A549 (cell line): ENCODE measurements around the gene MYO1D.

Experiments
- CEBPB ChIP-seq, 2 experiments: fragments of >200 bp in 1 of 2; sonication (Bioruptor Twin) in 1 of 2; formaldehyde crosslinking in 1 of 2; IDR thresholded peaks; 2 replicates each; pipeline ENCODE4 v1.6.1; 2012 to 2016
- CTCF ChIP-seq: fragments of >200 bp; sonication (Bioruptor Twin); formaldehyde crosslinking; IDR thresholded peaks from 3 replicates; pipeline ENCODE4 v1.5.1; 2016
- ESRRA ChIP-seq: fragments of 150-350 bp; IDR thresholded peaks from 2 replicates; pipeline ENCODE4 v1.6.1; 2014; ENCODE audit warnings: mild to moderate bottlenecking, low read length, borderline replicate concordance
- JUN ChIP-seq, 2 experiments: fragments of >200 bp; sonication (Bioruptor Twin); formaldehyde crosslinking; IDR thresholded peaks; 2 replicates in 1 of 2; 3 replicates in 1 of 2; pipeline ENCODE4 v1.6.1; 2016 to 2017
- MYC ChIP-seq: IDR thresholded peaks from 2 replicates; pipeline ENCODE4 v1.6.1; 2012; ENCODE audit warnings: mild to moderate bottlenecking, inconsistent platforms, low read length, improper control_type of control experiment, borderline replicate concordance
- RAD21 ChIP-seq, 2 experiments: fragments of >200 bp in 1 of 2; sonication (Bioruptor Twin) in 1 of 2; formaldehyde crosslinking in 1 of 2; IDR thresholded peaks in 1 of 2; conservative IDR thresholded peaks in 1 of 2; 2 replicates in 1 of 2; 3 replicates in 1 of 2; pipeline ENCODE4 v1.6.1; 2012 to 2018; ENCODE audit warnings: inconsistent platforms in 1 of 2
- RFX5 ChIP-seq: fragments of 450-650 bp; IDR thresholded peaks from 2 replicates; pipeline ENCODE4 v1.7.1; 2014; ENCODE audit warnings: antibody characterized with exemption, mild to moderate bottlenecking, moderate library complexity
- TP53 ChIP-seq: fragments of 250-450 bp; sonication (Bioruptor Pico); IDR thresholded peaks from 2 replicates; pipeline ENCODE4 v1.5.0; 2021; ENCODE audit warnings: mild to moderate bottlenecking, moderate library complexity
- TF ChIP-seq, protein P1 (sequence below): fragments of 200-600 bp; sonication (generic); IDR thresholded peaks from 2 replicates; pipeline ENCODE4 v1.6.1; 2016; ENCODE audit warnings: antibody characterized with exemption, mild to moderate bottlenecking, moderate library complexity
- TF ChIP-seq, protein P2 (sequence below): IDR thresholded peaks from 2 replicates; pipeline ENCODE4 v1.6.1; 2012

DNA sequence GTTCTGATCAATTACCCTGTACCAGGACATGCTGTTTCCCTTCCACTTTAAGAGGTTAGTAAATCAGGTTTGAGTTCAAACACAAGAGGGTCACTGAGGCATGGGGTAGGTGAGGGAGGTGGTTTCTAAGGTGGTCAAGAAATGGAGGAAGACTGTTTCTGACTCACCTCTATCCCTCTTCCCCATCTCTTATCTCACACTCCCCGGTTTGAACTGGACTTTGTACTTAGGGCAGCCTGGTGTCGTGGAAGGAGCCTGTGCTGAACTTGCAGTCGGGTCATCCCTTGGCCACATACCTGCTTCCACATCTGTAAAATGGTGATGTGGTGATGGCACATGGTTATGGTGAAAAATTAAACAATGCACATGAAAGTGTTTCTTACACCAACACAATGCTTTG is 33.8 kb upstream of the MYO1D start:
- no peak for TF ChIP-seq CTCF
- TF ChIP-seq, protein P1, sequence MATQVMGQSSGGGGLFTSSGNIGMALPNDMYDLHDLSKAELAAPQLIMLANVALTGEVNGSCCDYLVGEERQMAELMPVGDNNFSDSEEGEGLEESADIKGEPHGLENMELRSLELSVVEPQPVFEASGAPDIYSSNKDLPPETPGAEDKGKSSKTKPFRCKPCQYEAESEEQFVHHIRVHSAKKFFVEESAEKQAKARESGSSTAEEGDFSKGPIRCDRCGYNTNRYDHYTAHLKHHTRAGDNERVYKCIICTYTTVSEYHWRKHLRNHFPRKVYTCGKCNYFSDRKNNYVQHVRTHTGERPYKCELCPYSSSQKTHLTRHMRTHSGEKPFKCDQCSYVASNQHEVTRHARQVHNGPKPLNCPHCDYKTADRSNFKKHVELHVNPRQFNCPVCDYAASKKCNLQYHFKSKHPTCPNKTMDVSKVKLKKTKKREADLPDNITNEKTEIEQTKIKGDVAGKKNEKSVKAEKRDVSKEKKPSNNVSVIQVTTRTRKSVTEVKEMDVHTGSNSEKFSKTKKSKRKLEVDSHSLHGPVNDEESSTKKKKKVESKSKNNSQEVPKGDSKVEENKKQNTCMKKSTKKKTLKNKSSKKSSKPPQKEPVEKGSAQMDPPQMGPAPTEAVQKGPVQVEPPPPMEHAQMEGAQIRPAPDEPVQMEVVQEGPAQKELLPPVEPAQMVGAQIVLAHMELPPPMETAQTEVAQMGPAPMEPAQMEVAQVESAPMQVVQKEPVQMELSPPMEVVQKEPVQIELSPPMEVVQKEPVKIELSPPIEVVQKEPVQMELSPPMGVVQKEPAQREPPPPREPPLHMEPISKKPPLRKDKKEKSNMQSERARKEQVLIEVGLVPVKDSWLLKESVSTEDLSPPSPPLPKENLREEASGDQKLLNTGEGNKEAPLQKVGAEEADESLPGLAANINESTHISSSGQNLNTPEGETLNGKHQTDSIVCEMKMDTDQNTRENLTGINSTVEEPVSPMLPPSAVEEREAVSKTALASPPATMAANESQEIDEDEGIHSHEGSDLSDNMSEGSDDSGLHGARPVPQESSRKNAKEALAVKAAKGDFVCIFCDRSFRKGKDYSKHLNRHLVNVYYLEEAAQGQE, result no peak
- TF ChIP-seq MYC, result no peak
- TF ChIP-seq, protein P2, sequence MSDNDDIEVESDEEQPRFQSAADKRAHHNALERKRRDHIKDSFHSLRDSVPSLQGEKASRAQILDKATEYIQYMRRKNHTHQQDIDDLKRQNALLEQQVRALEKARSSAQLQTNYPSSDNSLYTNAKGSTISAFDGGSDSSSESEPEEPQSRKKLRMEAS, result no peak
- TF ChIP-seq RAD21 (conservative IDR thresholded peaks at IDR 0.05 in 1 of 2, IDR thresholded peaks at IDR 0.05 in 1 of 2), result no peak
- no peak for TF ChIP-seq ESRRA
- no peak for TF ChIP-seq JUN (IDR thresholded peaks at IDR 0.05)
- no peak for TF ChIP-seq CEBPB (IDR thresholded peaks at IDR 0.05)
- TF ChIP-seq TP53 (CRISPR knock-in tag), result no peak
- no peak for TF ChIP-seq RFX5
